K562 (cell line): ENCODE results near the gene PRKAR2B. TPM values are rescaled to one million over a fixed set of nuclear protein-coding genes. Genes with fewer than 3 reads are reported as not detected.

Experiments used
- CCAR2 ChIP-seq: fragments of 200-400 bp; formaldehyde crosslinking; IDR thresholded peaks from 2 replicates; pipeline ENCODE4 v1.6.1; 2017; ENCODE audit warnings: mild to moderate bottlenecking, low read depth, low read length
- FOXK1 ChIP-seq: sonication (generic); formaldehyde crosslinking; IDR thresholded peaks from 2 replicates; pipeline ENCODE4 v1.8.0; 2022; ENCODE audit warnings: missing genetic modification reagents, mild to moderate bottlenecking, borderline replicate concordance
- FOXK2 ChIP-seq, 2 experiments: fragments of 450-650 bp; IDR thresholded peaks in 1 of 2; conservative IDR thresholded peaks in 1 of 2; 2 replicates each; pipeline ENCODE4 v1.6.1; 2016; ENCODE audit warnings: low read depth in 2 of 2, mild to moderate bottlenecking in 1 of 2
- HNRNPL ChIP-seq: fragments of 200-400 bp; formaldehyde crosslinking; IDR thresholded peaks from 2 replicates; pipeline ENCODE4 v1.6.1; 2017; ENCODE audit warnings: low read depth, mild to moderate bottlenecking, low read length
- KAT2B ChIP-seq: IDR thresholded peaks from one replicate; pipeline ENCODE4 v1.6.1; 2012; ENCODE audit warnings: low read depth, mild to moderate bottlenecking, control low read depth, inconsistent platforms, low read length, moderate library complexity
- MEF2D ChIP-seq: conservative IDR thresholded peaks from 2 replicates; pipeline ENCODE4 v1.6.1; 2016; ENCODE audit warnings: low read depth, missing genetic modification characterization, missing compliant biosample characterization
- MXI1 ChIP-seq: IDR thresholded peaks from 2 replicates; pipeline ENCODE4 v1.6.1; 2011; ENCODE audit warnings: low read depth, mild to moderate bottlenecking, improper control_type of control experiment, low read length
- NFXL1 ChIP-seq: fragments of 450-650 bp; formaldehyde crosslinking; IDR thresholded peaks from 2 replicates; pipeline ENCODE4 v1.4.0; 2021; ENCODE audit warnings: mild to moderate bottlenecking
- NR1H2 ChIP-seq: sonication (generic); formaldehyde crosslinking; IDR thresholded peaks from 2 replicates; pipeline ENCODE4 v1.4.0; 2020; ENCODE audit warnings: mild to moderate bottlenecking, missing genetic modification reagents
- PHB2 ChIP-seq: fragments of 450-650 bp; IDR thresholded peaks from 2 replicates; pipeline ENCODE4 v1.6.1; 2017; ENCODE audit warnings: low read depth
- POLR2AphosphoS5 ChIP-seq: IDR thresholded peaks from 2 replicates; pipeline ENCODE4 v1.6.1; 2011; ENCODE audit warnings: mild to moderate bottlenecking, low read depth, low read length, moderate library complexity; ENCODE audit not compliant: control insufficient read depth, insufficient read depth
- POLR3G ChIP-seq: IDR thresholded peaks from 2 replicates; pipeline ENCODE4 v1.6.1; 2011; ENCODE audit not compliant: insufficient read length, insufficient replicate concordance; ENCODE audit errors: extremely low read depth
- RBBP5 ChIP-seq: fragments of 200-600 bp; sonication (generic); IDR thresholded peaks from 2 replicates; pipeline ENCODE4 v1.6.1; 2012; ENCODE audit warnings: borderline replicate concordance, mild to moderate bottlenecking, low read length, control low read depth, inconsistent platforms; ENCODE audit not compliant: insufficient read depth, poor library complexity, severe bottlenecking
- SIN3B ChIP-seq: fragments of 450-650 bp; IDR thresholded peaks from 2 replicates; pipeline ENCODE4 v1.6.1; 2017; ENCODE audit warnings: low read depth, mild to moderate bottlenecking, moderate library complexity
- SRSF7 ChIP-seq: fragments of 200-400 bp; formaldehyde crosslinking; optimal IDR thresholded peaks from 2 replicates; pipeline ENCODE3; 2017; ENCODE audit warnings: mild to moderate bottlenecking, low read depth, low read length
- TAF7 ChIP-seq: fragments of 450-650 bp; IDR thresholded peaks from 2 replicates; pipeline ENCODE4 v1.6.1; 2016; ENCODE audit warnings: missing genetic modification characterization, missing compliant biosample characterization
- TRIM28 ChIP-seq: fragments of 450-650 bp; IDR thresholded peaks from 2 replicates; pipeline ENCODE4 v1.6.1; 2017
- ZEB2 ChIP-seq: fragments of 450-650 bp; IDR thresholded peaks from 2 replicates; pipeline ENCODE4 v1.6.1; 2016
- ZNF121 ChIP-seq: sonication (generic); formaldehyde crosslinking; conservative IDR thresholded peaks from 2 replicates; pipeline ENCODE4 v1.8.0; 2022; ENCODE audit warnings: missing genetic modification reagents
- ZNF143 ChIP-seq: sonication (generic); formaldehyde crosslinking; IDR thresholded peaks from 2 replicates; pipeline ENCODE4 v1.9.0; 2022; ENCODE audit warnings: mild to moderate bottlenecking, missing genetic modification reagents
- ZNF561 ChIP-seq: fragments of 450-650 bp; formaldehyde crosslinking; conservative IDR thresholded peaks from 2 replicates; pipeline ENCODE4 v1.4.0; 2020; ENCODE audit warnings: mild to moderate bottlenecking, moderate library complexity
- polyA plus RNA-seq, 8 experiments: library from polyadenylated mRNA; depleted of rRNA in 4 of 8; stranded (reverse) in 5 of 8; unstranded in 3 of 8; fragments of >200 nt; fragmentation: Nextera tagmentation in 2 of 8; fragmentation: Illumina TruSeq in 1 of 8; extraction: Ambion mirVana in 2 of 8; extraction: Trizol in 1 of 8; gene quantifications; 2 replicates each; pipeline versions ENCODE4 v1.2.1 to v1.2.3, GENCODE V29; 2011 to 2014; ENCODE audit warnings: inconsistent platforms in 1 of 8, missing spikeins in 1 of 8
- total RNA-seq, 7 experiments: library from RNA; depleted of rRNA in 6 of 7; stranded (reverse); fragments of >200 nt in 6 of 7; fragmentation: Illumina TruSeq in 2 of 7; extraction: Trizol in 2 of 7; gene quantifications; 2 replicates each; pipeline versions ENCODE4 v1.2.1 to v1.2.3, GENCODE V29; 2011 to 2021; ENCODE audit warnings: low replicate concordance in 1 of 7
- TF ChIP-seq, protein P1 (sequence below), 3 experiments: fragments of 200-800 bp in 1 of 3; fragments of 250-450 bp in 1 of 3; fragments of 450-650 bp in 1 of 3; sonication (Bioruptor Pico) in 1 of 3; sonication (Bioruptor generic) in 1 of 3; formaldehyde crosslinking in 1 of 3; IDR thresholded peaks; 2 replicates each; pipeline versions ENCODE4 v1.6.1 to v1.8.0; 2016 to 2022; ENCODE audit warnings: mild to moderate bottlenecking in 2 of 3, missing genetic modification characterization in 2 of 3, missing compliant biosample characterization in 1 of 3, moderate library complexity in 1 of 3
- TF ChIP-seq, protein P2 (sequence below), 3 experiments: fragments of 200-800 bp in 1 of 3; sonication (Bioruptor generic) in 1 of 3; sonication (generic) in 1 of 3; formaldehyde crosslinking in 1 of 3; IDR thresholded peaks; 2 replicates each; pipeline versions ENCODE4 v1.6.1 to v1.8.0; 2016 to 2022; ENCODE audit warnings: mild to moderate bottlenecking in 2 of 3, missing compliant biosample characterization in 2 of 3, missing genetic modification characterization in 2 of 3, missing genetic modification reagents in 1 of 3

Gene PRKAR2B
- total and polyA plus RNA-seq, 9 of the 15 experiments (the other 6 are each of a cell fraction or from before 2014, with no cell fraction given) = 59.0 to 173 (median 129) TPM

DNA sequence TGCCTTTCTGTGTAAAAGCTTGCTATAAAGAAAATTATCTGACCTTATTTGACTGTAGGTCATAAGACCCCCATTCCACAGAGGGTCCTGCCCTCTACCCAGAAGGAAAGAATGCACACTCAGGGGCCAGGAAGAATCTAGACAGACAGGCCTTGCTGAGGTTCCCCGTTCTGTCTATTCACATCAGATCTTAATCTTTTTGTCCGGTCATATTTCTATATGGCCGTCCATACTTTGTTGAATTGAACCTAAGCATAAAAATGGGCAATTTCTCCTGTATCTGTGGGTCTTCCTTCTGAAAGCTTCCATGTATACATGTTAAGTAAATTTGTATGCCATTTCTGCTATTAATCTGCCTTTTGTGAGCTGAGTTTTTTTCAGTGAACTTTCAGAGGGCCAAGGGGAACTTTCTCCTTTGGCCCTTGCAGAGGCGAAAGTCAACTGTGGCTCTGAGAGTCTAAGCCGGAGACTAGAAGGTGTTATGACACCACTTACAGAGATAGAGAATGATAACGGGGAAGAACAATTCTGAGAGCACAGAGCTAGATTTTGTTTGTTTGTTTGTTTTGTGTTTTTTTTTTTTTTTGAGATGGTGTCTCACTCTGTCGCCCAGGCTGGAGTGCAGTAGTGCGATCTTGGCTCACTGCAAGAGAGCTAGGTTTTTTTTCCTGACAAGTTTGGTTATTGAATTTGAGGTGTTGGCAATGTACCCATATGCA, 11.6 kb upstream of the PRKAR2B start (continued):
- TF ChIP-seq SRSF7 (no peak), MXI1 (no peak), FOXK1 (CRISPR knock-in tag) (no peak), POLR2AphosphoS5 (no peak), ZNF143 (CRISPR knock-in tag) (no peak), RBBP5 (no peak), FOXK2 (conservative IDR thresholded peaks at IDR 0.05 in 1 of 2, IDR thresholded peaks at IDR 0.05 in 1 of 2; ENCODE audit: low read depth in 2 of 2) (peak; percentile 16 to 37; a peak in 1 of 4 replicates), ZNF561 (no peak), TAF7 (tag) (no peak), CCAR2 (no peak), KAT2B (no peak), HNRNPL (no peak), SIN3B (no peak), NFXL1 (no peak), ZEB2 (0 out of 2 replicates have a peak, but pooled peaks have one; percentile 27), TRIM28 (0 out of 2 replicates have a peak, but pooled peaks have one; percentile 33), POLR3G (no peak), ZNF121 (CRISPR knock-in tag) (no peak), MEF2D (0 out of 2 replicates have a peak, but pooled peaks have one; percentile 21), NR1H2 (CRISPR knock-in tag) (no peak), PHB2 (no peak)
- TF ChIP-seq, protein P1, sequence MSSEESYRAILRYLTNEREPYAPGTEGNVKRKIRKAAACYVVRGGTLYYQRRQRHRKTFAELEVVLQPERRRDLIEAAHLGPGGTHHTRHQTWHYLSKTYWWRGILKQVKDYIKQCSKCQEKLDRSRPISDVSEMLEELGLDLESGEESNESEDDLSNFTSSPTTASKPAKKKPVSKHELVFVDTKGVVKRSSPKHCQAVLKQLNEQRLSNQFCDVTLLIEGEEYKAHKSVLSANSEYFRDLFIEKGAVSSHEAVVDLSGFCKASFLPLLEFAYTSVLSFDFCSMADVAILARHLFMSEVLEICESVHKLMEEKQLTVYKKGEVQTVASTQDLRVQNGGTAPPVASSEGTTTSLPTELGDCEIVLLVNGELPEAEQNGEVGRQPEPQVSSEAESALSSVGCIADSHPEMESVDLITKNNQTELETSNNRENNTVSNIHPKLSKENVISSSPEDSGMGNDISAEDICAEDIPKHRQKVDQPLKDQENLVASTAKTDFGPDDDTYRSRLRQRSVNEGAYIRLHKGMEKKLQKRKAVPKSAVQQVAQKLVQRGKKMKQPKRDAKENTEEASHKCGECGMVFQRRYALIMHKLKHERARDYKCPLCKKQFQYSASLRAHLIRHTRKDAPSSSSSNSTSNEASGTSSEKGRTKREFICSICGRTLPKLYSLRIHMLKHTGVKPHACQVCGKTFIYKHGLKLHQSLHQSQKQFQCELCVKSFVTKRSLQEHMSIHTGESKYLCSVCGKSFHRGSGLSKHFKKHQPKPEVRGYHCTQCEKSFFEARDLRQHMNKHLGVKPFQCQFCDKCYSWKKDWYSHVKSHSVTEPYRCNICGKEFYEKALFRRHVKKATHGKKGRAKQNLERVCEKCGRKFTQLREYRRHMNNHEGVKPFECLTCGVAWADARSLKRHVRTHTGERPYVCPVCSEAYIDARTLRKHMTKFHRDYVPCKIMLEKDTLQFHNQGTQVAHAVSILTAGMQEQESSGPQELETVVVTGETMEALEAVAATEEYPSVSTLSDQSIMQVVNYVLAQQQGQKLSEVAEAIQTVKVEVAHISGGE (CRISPR knock-in tag; IDR thresholded peaks at IDR 0.05) = no peak
- TF ChIP-seq, protein P2, sequence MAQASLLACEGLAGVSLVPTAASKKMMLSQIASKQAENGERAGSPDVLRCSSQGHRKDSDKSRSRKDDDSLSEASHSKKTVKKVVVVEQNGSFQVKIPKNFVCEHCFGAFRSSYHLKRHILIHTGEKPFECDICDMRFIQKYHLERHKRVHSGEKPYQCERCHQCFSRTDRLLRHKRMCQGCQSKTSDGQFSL (CRISPR knock-in tag; IDR thresholded peaks at IDR 0.05) = no peak
- TF ChIP-seq, protein P2 (tag; IDR thresholded peaks at IDR 0.05) = no peak
